Measurements from ENCODE around the gene PSAP.
"Not testable (repeated sequence)": the region's sequence is repeated elsewhere in the genome, so short reads cannot be mapped to it uniquely, and the experiment has no call there.

The PSAP gene

GRCh38 chr10:71863203-71863602 lies 12.2 kb upstream of the PSAP start:
- Histone ChIP-seq H3K4me3 (ENCODE audit: low read length) (no peak overlapping the region), H3K27me3 (ENCODE audit: insufficient read depth, low read length) (no peaks in the 10 kb centered on the region), H3K9me3 (ENCODE audit: low read length) (no peaks in the 10 kb centered on the region), H2AFZ (ENCODE audit: low read depth, low read length) (no peak overlapping the region), H3K36me3 (ENCODE audit: insufficient read depth, low read length) (no peaks in the 10 kb centered on the region), H3K4me1 (ENCODE audit: insufficient read depth, low read length) (peaks cover 10% of the 10 kb centered on the region)

DNA sequence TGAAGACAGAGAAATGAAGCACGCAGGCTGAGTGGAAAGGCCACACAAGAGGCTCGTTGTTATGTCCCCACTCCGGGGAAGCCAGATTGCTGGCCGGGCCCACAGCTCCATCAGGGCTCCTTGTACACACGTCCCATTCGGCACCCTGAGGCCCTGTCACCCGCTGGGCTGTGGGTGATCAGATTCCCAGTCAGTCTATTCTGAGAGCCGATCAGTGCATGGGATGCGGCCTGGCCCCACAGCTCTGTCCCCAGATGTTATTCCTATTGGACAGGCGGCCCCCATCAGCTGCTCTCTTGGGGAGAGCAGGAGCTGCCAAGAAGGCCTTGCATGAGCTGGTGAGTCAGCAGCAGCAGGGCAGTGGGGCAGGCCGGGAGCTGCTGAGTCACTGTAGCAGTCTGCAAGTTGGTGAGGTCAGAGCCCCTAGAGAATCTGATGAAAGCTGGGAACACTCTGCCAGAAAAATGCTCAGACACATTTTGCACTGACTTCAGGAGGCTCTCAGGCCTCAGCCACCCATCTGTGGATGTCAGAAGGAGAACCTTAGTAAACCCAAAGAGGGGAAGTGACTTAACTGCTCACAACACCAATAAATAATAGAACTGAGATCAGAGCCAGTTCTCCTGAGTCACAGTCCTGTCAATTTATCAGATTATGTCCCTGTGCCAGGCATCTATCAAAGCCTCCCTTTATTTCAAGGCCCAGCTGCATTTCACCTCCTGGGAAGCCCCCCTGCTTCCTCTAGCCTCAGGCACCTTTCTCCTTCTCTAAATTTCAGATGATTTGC lies 9.4 kb upstream of the PSAP start:
- Histone ChIP-seq H3K4me1 (ENCODE audit: insufficient read depth, low read length) (peaks cover 10% of the 10 kb centered on the region), H3K27me3 (ENCODE audit: insufficient read depth, low read length) (no peaks in the 10 kb centered on the region), H3K36me3 (ENCODE audit: insufficient read depth, low read length) (no peaks in the 10 kb centered on the region), H3K9me3 (ENCODE audit: low read length) (no peaks in the 10 kb centered on the region), H2AFZ (ENCODE audit: low read depth, low read length) (no peak overlapping the region), H3K4me3 (ENCODE audit: low read length) (no peak overlapping the region)

GRCh38 chr10:71857934-71858890 lies 7.2 kb upstream of the PSAP start:
- Histone ChIP-seq H3K4me3 (ENCODE audit: low read length) (no peak overlapping the region), H3K9me3 (ENCODE audit: low read length) (no peaks in the 10 kb centered on the region), H3K4me1 (ENCODE audit: insufficient read depth, low read length) (peaks cover 10% of the 10 kb centered on the region), H3K36me3 (ENCODE audit: insufficient read depth, low read length) (no peaks in the 10 kb centered on the region), H2AFZ (ENCODE audit: low read depth, low read length) (no peak overlapping the region), H3K27me3 (ENCODE audit: insufficient read depth, low read length) (no peaks in the 10 kb centered on the region)

DNA sequence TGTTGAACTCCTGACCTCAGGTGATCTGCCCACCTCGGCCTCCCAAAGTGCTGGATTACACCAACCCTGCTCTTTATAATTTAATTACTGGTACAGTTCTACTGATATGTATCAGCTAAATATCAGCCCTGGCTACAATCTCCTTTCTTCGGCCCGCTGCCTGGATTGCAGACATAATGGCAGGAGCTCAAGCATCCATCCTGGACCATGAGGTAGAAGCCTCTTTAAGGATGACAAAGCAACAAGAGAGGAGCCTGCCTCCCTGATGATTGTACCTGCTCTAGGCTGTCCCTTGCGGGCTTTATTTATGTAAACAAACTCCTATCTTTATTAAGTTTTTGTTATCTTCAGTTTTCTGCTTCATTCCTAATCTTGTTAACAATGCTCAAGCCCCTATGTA lies 5.6 kb upstream of the PSAP start:
- Histone ChIP-seq H3K4me3 (ENCODE audit: low read length) (no peak overlapping the region), H3K4me1 (ENCODE audit: insufficient read depth, low read length) (peaks cover 10% of the 10 kb centered on the region), H3K27me3 (ENCODE audit: insufficient read depth, low read length) (no peaks in the 10 kb centered on the region), H2AFZ (ENCODE audit: low read depth, low read length) (no peak overlapping the region), H3K36me3 (ENCODE audit: insufficient read depth, low read length) (no peaks in the 10 kb centered on the region), H3K9me3 (ENCODE audit: low read length) (no peaks in the 10 kb centered on the region)

DNA sequence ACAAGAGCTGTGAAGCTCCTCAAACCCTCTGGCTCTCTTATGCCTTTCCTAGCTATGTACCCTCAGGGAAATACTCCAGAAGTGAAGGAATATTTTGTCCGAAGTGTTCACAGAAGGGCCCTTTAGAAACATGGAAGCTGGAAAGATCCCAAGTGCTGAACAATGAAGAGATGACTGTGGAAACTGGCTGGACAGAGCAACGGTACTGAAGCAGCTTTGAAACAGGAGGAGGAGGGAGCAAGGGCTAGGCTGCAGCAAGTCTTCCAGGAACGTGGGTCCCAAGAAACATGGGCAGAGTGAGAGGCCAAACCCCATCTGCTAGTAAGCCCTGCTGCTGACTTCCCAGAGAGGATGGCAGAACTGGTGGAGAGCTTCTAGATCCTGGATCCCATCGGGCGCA lies 3.0 kb upstream of the PSAP start:
- H3K36me3 ChIP-seq (ENCODE audit: insufficient read depth, low read length), result no peaks in the 10 kb centered on the region
- H3K9me3 ChIP-seq (ENCODE audit: low read length), result no peaks in the 10 kb centered on the region
- no peaks in the 10 kb centered on the region for H3K27me3 ChIP-seq (ENCODE audit: insufficient read depth, low read length)
- no peak overlapping the region for H2AFZ ChIP-seq (ENCODE audit: low read depth, low read length)
- H3K4me1 ChIP-seq (ENCODE audit: insufficient read depth, low read length), result peaks cover 3% of the 10 kb centered on the region
- no peak overlapping the region for H3K4me3 ChIP-seq (ENCODE audit: low read length)

DNA sequence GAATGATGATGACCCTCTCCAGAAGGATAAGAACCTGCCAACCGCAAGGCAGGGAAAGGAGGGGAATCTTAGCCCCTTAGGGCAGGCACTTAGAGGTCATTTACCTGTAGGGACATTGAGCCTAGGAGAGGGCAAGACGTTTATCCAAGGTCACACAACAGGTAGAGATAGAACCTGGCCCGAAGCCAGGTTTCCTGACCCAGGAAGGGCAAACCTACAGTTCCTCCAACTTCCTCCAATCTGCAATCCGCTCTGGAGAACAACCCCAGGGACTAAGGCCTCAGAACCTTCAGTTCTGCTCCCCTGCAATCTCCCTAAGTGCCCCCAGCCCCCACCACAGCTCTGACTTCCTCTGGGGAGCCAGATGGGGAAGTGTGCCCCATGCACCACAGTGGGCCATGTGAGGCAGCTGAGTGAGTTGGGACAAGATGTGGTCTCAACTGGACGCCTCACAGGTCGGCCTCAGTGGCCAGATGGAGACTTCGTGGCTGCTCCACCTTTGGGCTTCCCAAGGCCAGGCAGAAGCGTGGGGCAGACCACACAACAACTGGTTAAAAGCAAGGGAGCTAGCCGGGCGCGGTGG lies 1.4 kb upstream of the PSAP start:
- Histone ChIP-seq H3K4me1 (ENCODE audit: insufficient read depth, low read length) (peaks cover 16% of the 10 kb centered on the region), H3K36me3 (ENCODE audit: insufficient read depth, low read length) (no peaks in the 10 kb centered on the region), H3K4me3 (ENCODE audit: low read length) (no peak overlapping the region), H3K27me3 (ENCODE audit: insufficient read depth, low read length) (no peaks in the 10 kb centered on the region), H2AFZ (ENCODE audit: low read depth, low read length) (no peak overlapping the region), H3K9me3 (ENCODE audit: low read length) (no peaks in the 10 kb centered on the region)

- Histone ChIP-seq H3K4me3 (ENCODE audit: low read length) (peak overlapping the region; percentile 94), H3K4me1 (ENCODE audit: insufficient read depth, low read length) (peaks cover 16% of the 10 kb centered on the region)
- H2AFZ ChIP-seq (ENCODE audit: low read depth, low read length); H3K36me3 ChIP-seq (ENCODE audit: insufficient read depth, low read length); H3K9me3 ChIP-seq (ENCODE audit: low read length); H3K27me3 ChIP-seq (ENCODE audit: insufficient read depth, low read length): not testable (repeated sequence)
Observed at GRCh38 chr10:71851465-71852095, 529 bp upstream of the PSAP start.

DNA sequence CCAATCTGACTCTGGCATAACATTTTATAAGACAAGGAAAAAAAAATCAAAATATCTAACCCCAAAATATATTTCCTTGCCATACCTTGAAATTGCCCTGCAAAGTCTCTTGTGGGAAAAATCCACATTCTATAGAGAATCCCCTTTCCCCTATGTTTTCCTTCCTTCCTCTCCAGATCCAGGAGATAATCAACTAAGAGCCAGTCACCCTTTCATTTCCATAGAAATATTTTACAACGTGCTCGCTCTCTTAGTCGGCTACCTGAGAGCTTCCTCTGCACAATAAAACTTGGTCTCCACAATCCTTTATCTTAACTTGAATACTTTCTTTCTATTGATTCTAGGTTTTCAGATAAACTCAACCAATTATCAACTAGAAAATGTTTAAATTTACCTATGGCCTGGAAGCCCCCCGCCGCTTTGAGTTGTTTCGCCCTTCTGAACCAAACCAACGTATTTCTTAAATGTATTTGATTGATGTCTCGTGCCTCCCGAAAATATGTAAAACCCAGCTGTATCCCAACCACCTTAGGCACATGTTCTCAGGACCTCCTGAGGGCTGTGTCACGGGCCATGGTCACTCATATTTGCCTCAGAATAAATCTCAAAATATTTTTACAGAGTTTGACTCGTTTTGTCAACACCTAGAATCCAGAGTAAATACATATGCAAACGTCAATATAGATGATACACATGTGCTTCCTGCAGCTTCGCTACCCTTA lies 869 bp downstream of the PSAP start:
- peaks cover 16% of the 10 kb centered on the region for H3K4me1 ChIP-seq (ENCODE audit: insufficient read depth, low read length)
- H3K36me3 ChIP-seq (ENCODE audit: insufficient read depth, low read length), result no peaks in the 10 kb centered on the region
- H2AFZ ChIP-seq (ENCODE audit: low read depth, low read length), result no peak overlapping the region
- no peaks in the 10 kb centered on the region for H3K9me3 ChIP-seq (ENCODE audit: low read length)
- no peaks in the 10 kb centered on the region for H3K27me3 ChIP-seq (ENCODE audit: insufficient read depth, low read length)
- peak overlapping the region; percentile 94 for H3K4me3 ChIP-seq (ENCODE audit: low read length)

- Histone ChIP-seq H3K4me1 (ENCODE audit: insufficient read depth, low read length) (peaks cover 16% of the 10 kb centered on the region), H2AFZ (ENCODE audit: low read depth, low read length) (no peak overlapping the region), H3K27me3 (ENCODE audit: insufficient read depth, low read length) (no peaks in the 10 kb centered on the region), H3K36me3 (ENCODE audit: insufficient read depth, low read length) (no peaks in the 10 kb centered on the region), H3K4me3 (ENCODE audit: low read length) (peak overlapping the region; percentile 94), H3K9me3 (ENCODE audit: low read length) (no peaks in the 10 kb centered on the region)
Observed at GRCh38 chr10:71849461-71849908, 1.6 kb downstream of the PSAP start.

GRCh38 chr10:71848325-71849275 lies 2.5 kb downstream of the PSAP start:
- peaks cover 17% of the 10 kb centered on the region for H3K4me1 ChIP-seq (ENCODE audit: insufficient read depth, low read length)

GRCh38 chr10:71847418-71847817 lies 3.6 kb downstream of the PSAP start:
- Histone ChIP-seq H2AFZ (ENCODE audit: low read depth, low read length) (no peak overlapping the region), H3K27me3 (ENCODE audit: insufficient read depth, low read length) (no peaks in the 10 kb centered on the region), H3K36me3 (ENCODE audit: insufficient read depth, low read length) (no peaks in the 10 kb centered on the region), H3K4me1 (ENCODE audit: insufficient read depth, low read length) (peaks cover 29% of the 10 kb centered on the region), H3K4me3 (ENCODE audit: low read length) (no peak overlapping the region), H3K9me3 (ENCODE audit: low read length) (no peaks in the 10 kb centered on the region)

More at GRCh38 chr10:71848325-71849275, 2.5 kb downstream of the PSAP start:
- H3K27me3 ChIP-seq (ENCODE audit: insufficient read depth, low read length), result no peaks in the 10 kb centered on the region
- no peak overlapping the region for H2AFZ ChIP-seq (ENCODE audit: low read depth, low read length)
- H3K36me3 ChIP-seq (ENCODE audit: insufficient read depth, low read length), result no peaks in the 10 kb centered on the region
- H3K4me3 ChIP-seq (ENCODE audit: low read length), result peak overlapping the region; percentile 94
- H3K9me3 ChIP-seq (ENCODE audit: low read length), result no peaks in the 10 kb centered on the region
